H1 (cell line): ENCODE measurements around the gene RNU2-1. TPM values are rescaled to one million over a fixed set of nuclear protein-coding genes. Genes with fewer than 3 reads are reported as not detected.
"Not testable (repeated sequence)": the region's sequence is repeated elsewhere in the genome, so short reads cannot be mapped to it uniquely, and the experiment has no call there.

Experiments
- CTCF ChIA-PET: fragments of 300-600 bp; sonication (Branson Sonifier 250); formaldehyde crosslinking; loops from one replicate; lab custom pipeline; 2021; ENCODE audit not compliant: partially characterized antibody; lab: Charles Lee
- POLR2A ChIA-PET: fragments of 300-600 bp; sonication (Branson Sonifier 250); formaldehyde crosslinking; loops from one replicate; lab custom pipeline; 2021; ENCODE audit warnings: inconsistent platforms; ENCODE audit not compliant: partially characterized antibody; lab: Charles Lee
- DNase-seq, 2 experiments: peaks; one replicate each; pipeline versions ENCODE4 v3.0.0 to v3.0.0-alpha.2; 2010 to 2022; ENCODE audit warnings: low spot score in 2 of 2, low read depth in 1 of 2, mixed read lengths in 1 of 2
- FAIRE-seq: peaks from 2 replicates; lab custom pipeline; 2011; peaks lifted over from hg19 to GRCh38; lab: Jason Lieb, UNC
- H2AFZ ChIP-seq: 2 replicates; pipeline ENCODE4 v1.8.1; 2012; ENCODE audit warnings: low read length, inconsistent platforms
- H2AK5ac ChIP-seq: 2 replicates; pipeline ENCODE4 v1.6.1; 2013; ENCODE audit warnings: low read depth, low read length
- H2BK120ac ChIP-seq: replicated peaks from 2 replicates; pipeline ENCODE3; 2013; ENCODE audit warnings: low read depth, low read length, inconsistent platforms
- H2BK12ac ChIP-seq: 2 replicates; pipeline ENCODE4 v1.6.1; 2013; ENCODE audit warnings: low read depth, low read length
- H2BK15ac ChIP-seq: 2 replicates; pipeline ENCODE4 v1.6.1; 2013; ENCODE audit warnings: low read length
- H2BK20ac ChIP-seq: 2 replicates; pipeline ENCODE4 v1.6.1; 2013; ENCODE audit warnings: low read length
- H2BK5ac ChIP-seq: 2 replicates; pipeline ENCODE4 v1.6.1; 2013; ENCODE audit warnings: low read depth, low read length
- H3K14ac ChIP-seq: 2 replicates; pipeline ENCODE4 v1.6.1; 2013; ENCODE audit warnings: inconsistent platforms; ENCODE audit not compliant: insufficient read length
- H3K18ac ChIP-seq: 2 replicates; pipeline ENCODE4 v1.6.1; 2013; ENCODE audit warnings: low read length; ENCODE audit errors: extremely low read depth
- H3K23ac ChIP-seq: 2 replicates; pipeline ENCODE4 v1.6.1; 2013; ENCODE audit warnings: inconsistent platforms; ENCODE audit not compliant: insufficient read length
- H3K23me2 ChIP-seq: 2 replicates; pipeline ENCODE4 v1.6.1; 2013; ENCODE audit warnings: low read depth, low read length
- H3K27ac ChIP-seq: 2 replicates; pipeline ENCODE4 v1.6.1; 2011; ENCODE audit warnings: low read depth, low read length, inconsistent platforms
- H3K27me3 ChIP-seq, 4 experiments: replicated peaks in 1 of 4; 1 replicate in 1 of 4; 2 replicates in 3 of 4; pipeline versions ENCODE4 v1.6.1 to v1.8.1; 2011 to 2013; ENCODE audit warnings: low read length in 3 of 4, mild to moderate bottlenecking in 3 of 4, inconsistent platforms in 2 of 4, mixed read lengths in 2 of 4, moderate library complexity in 1 of 4; ENCODE audit not compliant: control insufficient read depth in 3 of 4, insufficient read depth in 3 of 4; ENCODE audit errors: extremely low read depth in 1 of 4
- H3K36me3 ChIP-seq, 4 experiments: 2 replicates each; pipeline versions ENCODE4 v1.6.1 to v1.8.1; 2011 to 2013; ENCODE audit warnings: mild to moderate bottlenecking in 4 of 4, low read length in 3 of 4, moderate library complexity in 2 of 4, control low read depth in 1 of 4, inconsistent platforms in 1 of 4; ENCODE audit not compliant: insufficient read depth in 4 of 4, control insufficient read depth in 2 of 4
- H3K4ac ChIP-seq: replicated peaks from 2 replicates; pipeline ENCODE3; 2013; ENCODE audit warnings: low read length, low read depth, mixed read lengths, inconsistent platforms; ENCODE audit not compliant: insufficient read length
- H3K4me1 ChIP-seq, 4 experiments: replicated peaks in 1 of 4; 1 replicate in 1 of 4; 2 replicates in 3 of 4; pipeline versions ENCODE4 v1.6.1 to v1.8.1; 2011 to 2013; ENCODE audit warnings: low read length in 3 of 4, inconsistent platforms in 2 of 4, mixed read lengths in 1 of 4; ENCODE audit not compliant: insufficient read depth in 4 of 4, control insufficient read depth in 3 of 4
- H3K4me2 ChIP-seq, 2 experiments: 2 replicates each; pipeline versions ENCODE4 v1.6.1 to v1.8.1; 2011 to 2013; ENCODE audit warnings: low read depth in 2 of 2, low read length in 2 of 2, control low read depth in 1 of 2, inconsistent platforms in 1 of 2, mild to moderate bottlenecking in 1 of 2; ENCODE audit not compliant: insufficient read depth in 1 of 2
- H3K4me3 ChIP-seq, 4 experiments: fragments of 200-600, 300-600 bp in 1 of 4; sonication (generic), shearing (Covaris generic), sonication (Bioruptor Twin) in 1 of 4; 2 replicates each; pipeline versions ENCODE4 v1.5.1 to v1.8.1; 2011 to 2016; ENCODE audit warnings: low read length in 4 of 4, low read depth in 3 of 4, control low read depth in 2 of 4, inconsistent platforms in 2 of 4, mild to moderate bottlenecking in 2 of 4, mixed read lengths in 1 of 4, moderate library complexity in 1 of 4; ENCODE audit not compliant: insufficient read depth in 2 of 4; ENCODE audit errors: extremely low read depth in 1 of 4
- H3K56ac ChIP-seq: replicated peaks from 2 replicates; pipeline ENCODE3; 2013; ENCODE audit warnings: low read depth, mild to moderate bottlenecking, mixed read lengths, low read length, inconsistent platforms; ENCODE audit not compliant: insufficient read length
- H3K79me1 ChIP-seq: 2 replicates; pipeline ENCODE4 v1.6.1; 2013; ENCODE audit warnings: low read depth, low read length, control low read depth
- H3K79me2 ChIP-seq, 2 experiments: 2 replicates each; pipeline versions ENCODE4 v1.6.1 to v1.8.1; 2012 to 2013; ENCODE audit warnings: low read length in 2 of 2, mild to moderate bottlenecking in 2 of 2, inconsistent platforms in 1 of 2; ENCODE audit not compliant: insufficient read depth in 2 of 2, control insufficient read depth in 1 of 2
- H3K9ac ChIP-seq, 4 experiments: replicated peaks in 1 of 4; 1 replicate in 1 of 4; 2 replicates in 3 of 4; pipeline versions ENCODE4 v1.6.1 to v1.8.1; 2011 to 2013; ENCODE audit warnings: low read depth in 3 of 4, low read length in 3 of 4, control low read depth in 2 of 4, mild to moderate bottlenecking in 2 of 4, moderate library complexity in 2 of 4, inconsistent platforms in 1 of 4; ENCODE audit errors: extremely low read depth in 1 of 4
- H3K9me3 ChIP-seq, 2 experiments: 2 replicates each; pipeline versions ENCODE4 v1.6.1 to v1.8.1; 2012 to 2013; ENCODE audit warnings: mild to moderate bottlenecking in 2 of 2, moderate library complexity in 2 of 2, control low read depth in 1 of 2, inconsistent platforms in 1 of 2, low read depth in 1 of 2, low read length in 1 of 2, mixed read lengths in 1 of 2; ENCODE audit not compliant: insufficient read depth in 2 of 2
- H4K20me1 ChIP-seq, 2 experiments: replicated peaks in 1 of 2; 2 replicates each; pipeline versions ENCODE3 to v1.8.1; 2011 to 2013; ENCODE audit warnings: inconsistent platforms in 2 of 2, low read length in 2 of 2, mild to moderate bottlenecking in 1 of 2; ENCODE audit not compliant: insufficient read depth in 2 of 2, control insufficient read depth in 1 of 2
- H4K5ac ChIP-seq: 2 replicates; pipeline ENCODE4 v1.6.1; 2013; ENCODE audit warnings: low read length, low read depth, mixed read lengths, inconsistent platforms; ENCODE audit not compliant: insufficient read length
- H4K8ac ChIP-seq: 2 replicates; pipeline ENCODE4 v1.8.0; 2013; ENCODE audit warnings: mild to moderate bottlenecking, moderate library complexity, low read length, inconsistent platforms; ENCODE audit not compliant: insufficient read depth; ENCODE audit errors: extremely low read depth
- H4K91ac ChIP-seq: replicated peaks from 2 replicates; pipeline ENCODE3; 2013; ENCODE audit warnings: low read length, mixed read lengths, inconsistent platforms; ENCODE audit not compliant: insufficient read length
- WGBS, 2 experiments: shearing (Covaris generic) in 1 of 2; methylation state at CpG; one replicate each; pipeline versions ENCODE4 v1.1.6 to v1.1.7; 2013 to 2015; ENCODE audit warnings: low lambda C conversion rate in 2 of 2, mixed read lengths in 2 of 2, inconsistent platforms in 1 of 2, low coverage in 1 of 2, missing lambda C conversion rate in 1 of 2; ENCODE audit not compliant: insufficient replicate concordance in 2 of 2, insufficient coverage in 1 of 2, insufficient read length in 1 of 2; ENCODE audit errors: extremely low coverage in 1 of 2, missing lambda C conversion rate in 1 of 2; 5-methylcytosine and 5-hydroxymethylcytosine counted together
- polyA plus RNA-seq, 7 experiments: library from polyadenylated mRNA; depleted of rRNA in 3 of 7; stranded (reverse) in 5 of 7; unstranded in 2 of 7; fragments of >200 nt in 5 of 7; fragments of 200-250 nt in 2 of 7; gene quantifications; 1 replicate in 5 of 7; 2 replicates in 1 of 7; 4 replicates in 1 of 7; pipeline versions ENCODE4 v1.2.1 to v1.2.3, GENCODE V29; 2011 to 2013; ENCODE audit warnings: missing spikeins in 2 of 7, mixed read lengths in 2 of 7
- total RNA-seq: library from RNA; stranded (reverse); fragmentation: NEBNext Ultra II Directional; extraction: Animal tissue kit (Norgen Biotek cat#: 25700); gene quantifications from 2 replicates; pipeline ENCODE4 v1.2.1, GENCODE V29; 2021

The RNU2-1 gene
- total and polyA plus RNA-seq, 2 of the 8 experiments (the other 6 are each of a cell fraction or from before 2014, with no cell fraction given) = 2,508 TPM; not detected in 1

- H3K18ac ChIP-seq, H2BK5ac ChIP-seq, H2AFZ ChIP-seq, H3K27me3 ChIP-seq, H3K23ac ChIP-seq, H2BK12ac ChIP-seq, H2BK120ac ChIP-seq, H3K56ac ChIP-seq, H2BK20ac ChIP-seq, POLR2A ChIA-PET, CTCF ChIA-PET, H3K36me3 ChIP-seq, H3K9ac ChIP-seq, H2BK15ac ChIP-seq, H3K23me2 ChIP-seq, H3K14ac ChIP-seq, H3K79me2 ChIP-seq, H3K4me1 ChIP-seq, H4K5ac ChIP-seq, H3K4me3 ChIP-seq, H3K4ac ChIP-seq, H3K79me1 ChIP-seq, H4K20me1 ChIP-seq, FAIRE-seq, H4K8ac ChIP-seq, H3K9me3 ChIP-seq, H4K91ac ChIP-seq, H2AK5ac ChIP-seq, H3K27ac ChIP-seq, H3K4me2 ChIP-seq: not testable (repeated sequence)
- WGBS, 2 experiments = 94% methylated on average over 15 of the region's 40 CpGs; no CpG with 5 or more reads in 1 of the 2 experiments
- peak in 1 of 2 experiments; percentile 39 for DNase-seq
These were observed 2.4 kb downstream of the RNU2-1 start for GRCh38 chr17:43231205-43232020.
